ENCODE results near the gene NDUFS7.
A peak's percentile ranks its signal among the peaks of the same experiment; 100 is the strongest.

NDUFS7 gene

DNA sequence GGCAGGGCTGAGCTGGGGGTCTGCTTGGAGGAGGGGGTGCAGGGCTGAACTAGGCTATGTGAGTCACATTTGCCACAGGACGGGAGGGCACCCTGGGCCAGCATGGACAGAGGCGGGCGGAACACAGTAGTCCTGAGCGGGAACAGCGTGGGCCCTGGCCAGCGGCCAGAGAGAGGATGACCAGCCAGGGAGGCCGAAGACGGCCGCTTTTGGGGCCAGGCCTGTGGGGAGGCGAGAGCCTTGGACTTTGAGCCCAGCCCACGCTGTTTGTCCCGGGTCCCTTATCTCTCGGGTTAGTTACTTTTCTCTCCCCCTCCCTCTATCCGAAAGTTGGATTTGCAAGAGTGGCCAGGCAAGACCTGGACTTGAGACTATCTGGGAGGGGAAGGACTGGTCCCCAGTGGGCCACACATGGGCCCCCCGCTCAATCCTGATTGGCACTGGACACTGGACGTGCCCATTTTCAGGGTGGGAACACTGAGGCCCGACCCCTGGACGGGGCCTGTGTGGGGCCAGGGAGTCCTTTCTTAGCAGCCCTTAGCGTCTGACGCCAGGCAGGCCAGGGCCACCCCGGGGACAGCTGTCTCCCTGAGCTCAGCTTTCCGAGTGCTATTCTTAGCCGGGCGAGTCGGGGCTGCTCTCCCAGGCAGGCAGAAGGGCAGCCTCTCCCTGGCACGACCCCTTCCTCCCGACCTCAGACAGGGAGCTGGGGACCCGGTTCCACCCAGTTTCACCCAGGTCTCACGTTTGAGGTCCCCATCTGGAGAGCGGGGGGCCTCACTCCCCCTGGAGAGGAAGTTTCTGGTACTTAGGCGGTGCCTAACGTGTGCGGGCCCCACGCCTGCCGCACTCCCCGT lies 16.8 kb downstream of the NDUFS7 start:
- H3K36me3 ChIP-seq (ENCODE audit: control insufficient read depth, insufficient read depth, low read length): peaks cover 3% of the 10 kb centered on the region; the same call in 1 of the 2 replicates
- no peak for DNase-seq (ENCODE audit: extremely low read depth, insufficient read length)
- peak overlapping the region; percentile 71 for H3K4me3 ChIP-seq (replicated peaks; ENCODE audit: low read depth, low read length)
- no peaks in the 10 kb centered on the region for H3K27me3 ChIP-seq (replicated peaks; ENCODE audit: control insufficient read depth, insufficient read depth, low read length)
- TF ChIP-seq, protein P1, sequence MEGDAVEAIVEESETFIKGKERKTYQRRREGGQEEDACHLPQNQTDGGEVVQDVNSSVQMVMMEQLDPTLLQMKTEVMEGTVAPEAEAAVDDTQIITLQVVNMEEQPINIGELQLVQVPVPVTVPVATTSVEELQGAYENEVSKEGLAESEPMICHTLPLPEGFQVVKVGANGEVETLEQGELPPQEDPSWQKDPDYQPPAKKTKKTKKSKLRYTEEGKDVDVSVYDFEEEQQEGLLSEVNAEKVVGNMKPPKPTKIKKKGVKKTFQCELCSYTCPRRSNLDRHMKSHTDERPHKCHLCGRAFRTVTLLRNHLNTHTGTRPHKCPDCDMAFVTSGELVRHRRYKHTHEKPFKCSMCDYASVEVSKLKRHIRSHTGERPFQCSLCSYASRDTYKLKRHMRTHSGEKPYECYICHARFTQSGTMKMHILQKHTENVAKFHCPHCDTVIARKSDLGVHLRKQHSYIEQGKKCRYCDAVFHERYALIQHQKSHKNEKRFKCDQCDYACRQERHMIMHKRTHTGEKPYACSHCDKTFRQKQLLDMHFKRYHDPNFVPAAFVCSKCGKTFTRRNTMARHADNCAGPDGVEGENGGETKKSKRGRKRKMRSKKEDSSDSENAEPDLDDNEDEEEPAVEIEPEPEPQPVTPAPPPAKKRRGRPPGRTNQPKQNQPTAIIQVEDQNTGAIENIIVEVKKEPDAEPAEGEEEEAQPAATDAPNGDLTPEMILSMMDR (IDR thresholded peaks at IDR 0.05; ENCODE audit: insufficient read depth, low read length, poor library complexity, severe bottlenecking): no peak

DNA sequence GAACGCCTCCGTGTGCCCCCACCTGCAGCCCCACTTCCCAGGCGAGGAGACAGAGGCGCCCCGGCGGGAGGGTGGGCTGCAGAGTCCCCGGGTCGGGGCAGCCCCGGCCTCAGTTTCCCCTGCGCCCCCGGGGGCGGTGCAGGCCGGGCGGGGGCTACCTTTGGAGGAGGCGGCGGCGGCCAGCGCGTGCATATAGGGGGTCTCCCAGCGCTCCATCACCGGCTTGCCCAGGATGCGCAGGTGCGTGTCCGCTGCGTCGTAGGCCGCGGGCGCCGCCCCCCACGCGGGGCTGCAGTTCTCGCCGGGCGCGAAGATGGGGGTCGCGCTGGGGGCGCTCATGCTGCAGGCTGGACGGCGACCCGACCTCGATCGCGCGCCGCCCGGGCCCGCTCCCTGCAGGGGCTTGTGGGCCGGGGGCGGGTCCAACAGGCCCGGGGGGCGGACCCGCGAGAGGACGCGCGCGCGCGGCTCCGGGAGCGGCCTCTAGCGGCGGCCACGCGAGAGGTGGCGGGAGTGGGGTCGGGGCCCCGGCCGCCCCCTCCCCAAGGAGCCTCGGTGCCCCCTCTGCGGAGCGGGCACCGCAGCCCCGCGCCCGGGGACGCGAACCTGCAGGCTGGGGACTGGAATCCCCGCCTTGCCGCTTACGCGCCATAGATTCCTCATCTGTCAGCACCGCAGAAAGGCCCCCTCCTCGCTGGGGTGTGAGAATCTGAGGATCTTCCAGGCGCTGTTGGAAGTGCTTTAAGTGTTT lies 17.6 kb downstream of the NDUFS7 start, which contains the start of gene GAMT:
Gene GAMT, minus strand, starts transcription at position 405 of the 751 bp plus-strand sequence. Its CDS starts 66 bp downstream, at position 339.
- Histone ChIP-seq H3K4me3 (replicated peaks; ENCODE audit: low read depth, low read length) (peak within 1 kb of the TSS; percentile 71), H3K27me3 (replicated peaks; ENCODE audit: control insufficient read depth, insufficient read depth, low read length) (no peaks in the 10 kb centered on the region), H3K36me3 (ENCODE audit: control insufficient read depth, insufficient read depth, low read length) (peaks cover 3% of the 10 kb centered on the region; the same call in 1 of the 2 replicates)
- TF ChIP-seq, protein P1 (IDR thresholded peaks at IDR 0.05; ENCODE audit: insufficient read depth, low read length, poor library complexity, severe bottlenecking): no peak
- DNase-seq (ENCODE audit: extremely low read depth, insufficient read length): peak; percentile 66

GRCh38 chr19:1401889-1402217 lies 18.1 kb downstream of the NDUFS7 start:
- H3K36me3 ChIP-seq (ENCODE audit: control insufficient read depth, insufficient read depth, low read length): peaks cover 3% of the 10 kb centered on the region; the same call in 1 of the 2 replicates
- no peaks in the 10 kb centered on the region for H3K27me3 ChIP-seq (replicated peaks; ENCODE audit: control insufficient read depth, insufficient read depth, low read length)
- TF ChIP-seq, protein P1 (IDR thresholded peaks at IDR 0.05; ENCODE audit: insufficient read depth, low read length, poor library complexity, severe bottlenecking): no peak
- no peak for DNase-seq (ENCODE audit: extremely low read depth, insufficient read length)
- H3K4me3 ChIP-seq (replicated peaks; ENCODE audit: low read depth, low read length): peak overlapping the region; percentile 71

GRCh38 chr19:1402411-1403070 lies 18.8 kb downstream of the NDUFS7 start:
- TF ChIP-seq, protein P1 (IDR thresholded peaks at IDR 0.05; ENCODE audit: insufficient read depth, low read length, poor library complexity, severe bottlenecking): no peak

DNA sequence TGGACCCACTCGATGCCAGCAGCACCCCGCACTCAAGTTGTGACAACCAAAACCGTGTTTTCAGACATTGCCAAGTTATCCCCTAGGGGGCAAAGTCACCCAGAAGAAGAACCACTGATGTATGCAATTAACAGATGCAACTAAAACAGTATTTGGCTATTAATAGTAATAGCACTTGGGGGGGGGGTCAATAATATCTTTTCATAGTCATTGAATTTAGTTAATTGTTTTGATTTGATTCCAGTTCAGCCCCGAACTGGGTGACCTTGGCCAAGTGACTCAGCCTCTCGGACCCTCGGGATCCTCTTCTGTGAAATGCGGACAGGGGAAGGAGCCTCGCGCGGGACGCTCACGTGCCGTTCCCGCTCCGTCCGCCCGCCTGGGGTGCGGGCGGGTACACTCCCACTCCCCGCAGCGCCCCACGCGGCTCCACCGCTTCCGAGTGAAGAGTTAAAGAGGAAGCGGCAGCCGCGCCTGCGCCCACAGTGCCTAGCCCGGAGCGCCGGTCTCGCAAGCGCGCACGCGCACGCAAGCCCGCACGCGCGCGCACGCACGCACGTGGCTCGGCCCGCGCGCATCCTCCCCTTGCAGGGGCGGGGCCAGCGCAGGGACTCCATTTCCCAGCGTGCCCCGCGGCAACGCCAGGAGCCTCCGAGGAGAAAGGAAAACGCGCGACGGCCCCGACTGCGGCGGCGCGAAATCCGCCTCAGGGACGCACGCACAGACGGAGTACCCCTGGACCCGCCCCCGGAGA lies 23.2 kb downstream of the NDUFS7 start:
- no peaks in the 10 kb centered on the region for H3K27me3 ChIP-seq (replicated peaks; ENCODE audit: control insufficient read depth, insufficient read depth, low read length)
- peak overlapping the region; percentile 68 for H3K4me3 ChIP-seq (replicated peaks; ENCODE audit: low read depth, low read length)
- peaks cover 10% of the 10 kb centered on the region for H3K36me3 ChIP-seq (ENCODE audit: control insufficient read depth, insufficient read depth, low read length)
- TF ChIP-seq, protein P1 (IDR thresholded peaks at IDR 0.05; ENCODE audit: insufficient read depth, low read length, poor library complexity, severe bottlenecking): peak; percentile 50
- DNase-seq (ENCODE audit: extremely low read depth, insufficient read length): peak; percentile 100

More at GRCh38 chr19:1402411-1403070, 18.8 kb downstream of the NDUFS7 start:
- peaks cover 3% of the 10 kb centered on the region; the same call in 1 of the 2 replicates for H3K36me3 ChIP-seq (ENCODE audit: control insufficient read depth, insufficient read depth, low read length)
- no peak for DNase-seq (ENCODE audit: extremely low read depth, insufficient read length)
- no peak overlapping the region for H3K4me3 ChIP-seq (replicated peaks; ENCODE audit: low read depth, low read length)
- H3K27me3 ChIP-seq (replicated peaks; ENCODE audit: control insufficient read depth, insufficient read depth, low read length): no peaks in the 10 kb centered on the region

Measured in GM06990 (cell line).